ENCODE data around the gene ATP2B1. TPM values are rescaled to one million over a fixed set of nuclear protein-coding genes. Genes with fewer than 3 reads are reported as not detected.

ATP2B1 gene
- polyA plus RNA-seq, 2 of the 4 experiments (the other 2 are of a cell fraction) = 52.7 to 132 TPM

DNA sequence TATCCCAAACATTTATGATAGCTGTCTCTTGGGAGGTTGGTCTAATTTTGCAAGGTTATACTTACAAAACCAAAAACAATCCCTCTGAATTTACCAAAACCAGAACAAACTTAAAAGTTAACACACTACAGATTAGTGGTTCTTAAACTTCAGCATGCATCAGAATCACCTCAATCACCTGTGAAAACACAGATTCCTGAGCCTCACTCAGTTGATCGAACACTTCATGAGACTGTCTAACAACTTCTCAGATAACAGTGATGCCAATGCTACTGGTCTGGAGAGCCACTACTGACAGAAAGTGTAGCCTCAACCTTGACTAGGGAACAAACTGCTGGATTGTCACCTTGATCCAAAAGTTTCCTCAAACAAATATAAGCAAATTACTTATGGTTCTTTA, 44.2 kb downstream of the ATP2B1 start:
- ATAC-seq (peak; percentile 22 to 46; a peak in 4 of 6 replicates), DNase-seq (ENCODE audit: low read depth in 1 of 2, low spot score in 1 of 2) (no peak), FAIRE-seq (no peak)
- Histone ChIP-seq H3K4me1 (peaks cover 46% of the 10 kb centered on the region), H3K4me3 (no peak overlapping the region), H3K4me2 (peak overlapping the region; percentile 21; the same call in 2 of the 3 replicates), H3K9me3 (no peaks in the 10 kb centered on the region), H3K27ac (no peak overlapping the region)
- CTCF ChIA-PET = no interaction called here
- TF ChIP-seq FOSB (CRISPR knock-in tag; IDR thresholded peaks at IDR 0.05) = no peak
- no peak for TF ChIP-seq HOXB5 (CRISPR knock-in tag; IDR thresholded peaks at IDR 0.05)
- TF ChIP-seq FOXS1 (CRISPR knock-in tag; IDR thresholded peaks at IDR 0.05) = no peak
- TF ChIP-seq, protein P1, sequence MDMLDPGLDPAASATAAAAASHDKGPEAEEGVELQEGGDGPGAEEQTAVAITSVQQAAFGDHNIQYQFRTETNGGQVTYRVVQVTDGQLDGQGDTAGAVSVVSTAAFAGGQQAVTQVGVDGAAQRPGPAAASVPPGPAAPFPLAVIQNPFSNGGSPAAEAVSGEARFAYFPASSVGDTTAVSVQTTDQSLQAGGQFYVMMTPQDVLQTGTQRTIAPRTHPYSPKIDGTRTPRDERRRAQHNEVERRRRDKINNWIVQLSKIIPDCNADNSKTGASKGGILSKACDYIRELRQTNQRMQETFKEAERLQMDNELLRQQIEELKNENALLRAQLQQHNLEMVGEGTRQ (IDR thresholded peaks at IDR 0.05) = no peak
- TF ChIP-seq ZFP36 (IDR thresholded peaks at IDR 0.05; ENCODE audit: borderline replicate concordance, partially characterized antibody) = no peak
- no peak for TF ChIP-seq EHMT2 (IDR thresholded peaks at IDR 0.05; ENCODE audit: low read depth)
- TF ChIP-seq, protein P2, sequence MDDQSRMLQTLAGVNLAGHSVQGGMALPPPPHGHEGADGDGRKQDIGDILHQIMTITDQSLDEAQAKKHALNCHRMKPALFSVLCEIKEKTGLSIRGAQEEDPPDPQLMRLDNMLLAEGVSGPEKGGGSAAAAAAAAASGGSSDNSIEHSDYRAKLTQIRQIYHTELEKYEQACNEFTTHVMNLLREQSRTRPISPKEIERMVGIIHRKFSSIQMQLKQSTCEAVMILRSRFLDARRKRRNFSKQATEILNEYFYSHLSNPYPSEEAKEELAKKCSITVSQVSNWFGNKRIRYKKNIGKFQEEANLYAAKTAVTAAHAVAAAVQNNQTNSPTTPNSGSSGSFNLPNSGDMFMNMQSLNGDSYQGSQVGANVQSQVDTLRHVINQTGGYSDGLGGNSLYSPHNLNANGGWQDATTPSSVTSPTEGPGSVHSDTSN (IDR thresholded peaks at IDR 0.05) = no peak
- TF ChIP-seq SMC3 (IDR thresholded peaks at IDR 0.05) = no peak
- TF ChIP-seq POLR2A (IDR thresholded peaks at IDR 0.05; ENCODE audit: low read length) = no peak
- TF ChIP-seq, protein P3, sequence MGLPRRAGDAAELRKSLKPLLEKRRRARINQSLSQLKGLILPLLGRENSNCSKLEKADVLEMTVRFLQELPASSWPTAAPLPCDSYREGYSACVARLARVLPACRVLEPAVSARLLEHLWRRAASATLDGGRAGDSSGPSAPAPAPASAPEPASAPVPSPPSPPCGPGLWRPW (IDR thresholded peaks at IDR 0.05) = no peak
- TF ChIP-seq ZC3H11A (IDR thresholded peaks at IDR 0.05) = no peak
- no peak for TF ChIP-seq RNF2 (IDR thresholded peaks at IDR 0.05; ENCODE audit: borderline replicate concordance, low read depth)
- TF ChIP-seq ZNF302 (CRISPR knock-in tag; IDR thresholded peaks at IDR 0.05) = no peak
- no peak for TF ChIP-seq EP300 (IDR thresholded peaks at IDR 0.05)
- TF ChIP-seq, protein P4, sequence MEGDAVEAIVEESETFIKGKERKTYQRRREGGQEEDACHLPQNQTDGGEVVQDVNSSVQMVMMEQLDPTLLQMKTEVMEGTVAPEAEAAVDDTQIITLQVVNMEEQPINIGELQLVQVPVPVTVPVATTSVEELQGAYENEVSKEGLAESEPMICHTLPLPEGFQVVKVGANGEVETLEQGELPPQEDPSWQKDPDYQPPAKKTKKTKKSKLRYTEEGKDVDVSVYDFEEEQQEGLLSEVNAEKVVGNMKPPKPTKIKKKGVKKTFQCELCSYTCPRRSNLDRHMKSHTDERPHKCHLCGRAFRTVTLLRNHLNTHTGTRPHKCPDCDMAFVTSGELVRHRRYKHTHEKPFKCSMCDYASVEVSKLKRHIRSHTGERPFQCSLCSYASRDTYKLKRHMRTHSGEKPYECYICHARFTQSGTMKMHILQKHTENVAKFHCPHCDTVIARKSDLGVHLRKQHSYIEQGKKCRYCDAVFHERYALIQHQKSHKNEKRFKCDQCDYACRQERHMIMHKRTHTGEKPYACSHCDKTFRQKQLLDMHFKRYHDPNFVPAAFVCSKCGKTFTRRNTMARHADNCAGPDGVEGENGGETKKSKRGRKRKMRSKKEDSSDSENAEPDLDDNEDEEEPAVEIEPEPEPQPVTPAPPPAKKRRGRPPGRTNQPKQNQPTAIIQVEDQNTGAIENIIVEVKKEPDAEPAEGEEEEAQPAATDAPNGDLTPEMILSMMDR (IDR thresholded peaks at IDR 0.05) = no peak
- no peak for TF ChIP-seq GATA3 (IDR thresholded peaks at IDR 0.05; ENCODE audit: borderline replicate concordance)
- no peak for TF ChIP-seq BHLHE40 (IDR thresholded peaks at IDR 0.05; ENCODE audit: low read depth, low read length)
- no peak for TF ChIP-seq HOXA7 (CRISPR knock-in tag; IDR thresholded peaks at IDR 0.05)
- TF ChIP-seq, protein P5, sequence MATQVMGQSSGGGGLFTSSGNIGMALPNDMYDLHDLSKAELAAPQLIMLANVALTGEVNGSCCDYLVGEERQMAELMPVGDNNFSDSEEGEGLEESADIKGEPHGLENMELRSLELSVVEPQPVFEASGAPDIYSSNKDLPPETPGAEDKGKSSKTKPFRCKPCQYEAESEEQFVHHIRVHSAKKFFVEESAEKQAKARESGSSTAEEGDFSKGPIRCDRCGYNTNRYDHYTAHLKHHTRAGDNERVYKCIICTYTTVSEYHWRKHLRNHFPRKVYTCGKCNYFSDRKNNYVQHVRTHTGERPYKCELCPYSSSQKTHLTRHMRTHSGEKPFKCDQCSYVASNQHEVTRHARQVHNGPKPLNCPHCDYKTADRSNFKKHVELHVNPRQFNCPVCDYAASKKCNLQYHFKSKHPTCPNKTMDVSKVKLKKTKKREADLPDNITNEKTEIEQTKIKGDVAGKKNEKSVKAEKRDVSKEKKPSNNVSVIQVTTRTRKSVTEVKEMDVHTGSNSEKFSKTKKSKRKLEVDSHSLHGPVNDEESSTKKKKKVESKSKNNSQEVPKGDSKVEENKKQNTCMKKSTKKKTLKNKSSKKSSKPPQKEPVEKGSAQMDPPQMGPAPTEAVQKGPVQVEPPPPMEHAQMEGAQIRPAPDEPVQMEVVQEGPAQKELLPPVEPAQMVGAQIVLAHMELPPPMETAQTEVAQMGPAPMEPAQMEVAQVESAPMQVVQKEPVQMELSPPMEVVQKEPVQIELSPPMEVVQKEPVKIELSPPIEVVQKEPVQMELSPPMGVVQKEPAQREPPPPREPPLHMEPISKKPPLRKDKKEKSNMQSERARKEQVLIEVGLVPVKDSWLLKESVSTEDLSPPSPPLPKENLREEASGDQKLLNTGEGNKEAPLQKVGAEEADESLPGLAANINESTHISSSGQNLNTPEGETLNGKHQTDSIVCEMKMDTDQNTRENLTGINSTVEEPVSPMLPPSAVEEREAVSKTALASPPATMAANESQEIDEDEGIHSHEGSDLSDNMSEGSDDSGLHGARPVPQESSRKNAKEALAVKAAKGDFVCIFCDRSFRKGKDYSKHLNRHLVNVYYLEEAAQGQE (IDR thresholded peaks at IDR 0.05) = no peak
- WGBS (ENCODE audit: missing lambda C conversion rate) = 89% methylated on average over 1 of the region's 1 CpG
- POLR2A ChIA-PET = no interaction called here
